HG03045 (cell line): Measurements from ENCODE around the gene FOXI3.
"Not testable (repeated sequence)": the region's sequence is repeated elsewhere in the genome, so short reads cannot be mapped to it uniquely, and the experiment has no call there.

Experiments
- ATAC-seq: cut with Tn5 transposase; IDR thresholded peaks from one replicate; pipeline ENCODE4 v1.9.1; 2021; ENCODE audit warnings: mild to moderate bottlenecking, moderate library complexity; ENCODE audit not compliant: unreplicated experiment

The FOXI3 gene

GRCh38 chr2:88442473-88442872 is 10.0 kb downstream of the FOXI3 start:
- ATAC-seq: no peak

GRCh38 chr2:88442061-88442460 is 10.4 kb downstream of the FOXI3 start:
- no peak for ATAC-seq

GRCh38 chr2:88437010-88437409 is 15.5 kb downstream of the FOXI3 start:
- ATAC-seq: no peak

- ATAC-seq: no peak
Measured at GRCh38 chr2:88429929-88430328, 22.6 kb downstream of the FOXI3 start.

GRCh38 chr2:88423733-88424132 is 28.8 kb downstream of the FOXI3 start:
- ATAC-seq: no peak

- ATAC-seq: not testable (repeated sequence)
Measured at GRCh38 chr2:88419051-88419450, 33.4 kb downstream of the FOXI3 start.

GRCh38 chr2:88416016-88416663 is 36.4 kb downstream of the FOXI3 start:
- no peak for ATAC-seq

GRCh38 chr2:88408870-88409269 is 43.6 kb downstream of the FOXI3 start:
- not testable (repeated sequence) for ATAC-seq

- no peak for ATAC-seq
Measured at GRCh38 chr2:88400037-88400767, 52.3 kb downstream of the FOXI3 start.

GRCh38 chr2:88398180-88398579 is 54.3 kb downstream of the FOXI3 start:
- ATAC-seq: no peak
